HG03354 (cell line): ENCODE results near the gene ZNF343.
A peak's percentile ranks its signal among the peaks of the same experiment; 100 is the strongest.

Source experiments
- ATAC-seq: cut with Tn5 transposase; IDR thresholded peaks from one replicate; pipeline ENCODE4 v1.9.1; 2021; ENCODE audit warnings: mild to moderate bottlenecking; ENCODE audit not compliant: unreplicated experiment, poor library complexity, severe bottlenecking

The ZNF343 gene

GRCh38 chr20:2476742-2477615 lies 31.7 kb downstream of the ZNF343 start:
- ATAC-seq: no peak

GRCh38 chr20:2475850-2476741 lies 32.6 kb downstream of the ZNF343 start:
- no peak for ATAC-seq

- no peak for ATAC-seq
These were observed 35.2 kb downstream of the ZNF343 start for GRCh38 chr20:2473516-2473915.

GRCh38 chr20:2470423-2471193 lies 38.1 kb downstream of the ZNF343 start, which contains the start of gene SNRPB:
Gene SNRPB (minus strand): TSS chr20:2470789. CDS start chr20:2470690, 99 bp downstream.
- ATAC-seq: peak; percentile 98

DNA sequence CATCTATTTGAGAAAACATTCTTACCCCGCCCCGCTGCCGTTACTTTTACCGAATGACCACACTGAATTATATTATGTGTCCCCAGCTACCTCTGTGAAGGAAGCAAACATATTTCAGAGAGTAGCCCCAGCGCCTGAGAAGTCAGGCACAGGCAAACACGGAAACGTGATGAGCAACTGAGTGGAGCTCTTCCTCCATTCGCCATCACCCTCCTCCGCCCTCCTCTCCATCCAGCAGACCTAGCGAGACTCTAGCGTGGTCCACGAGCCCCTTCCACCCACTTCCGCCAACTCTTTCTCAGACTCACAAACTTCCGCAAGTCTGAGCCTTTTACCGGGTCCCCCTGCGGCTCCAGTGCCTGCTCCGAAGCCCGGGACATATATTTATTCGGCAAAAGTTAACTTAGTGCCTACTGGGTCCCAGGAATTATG lies 38.7 kb downstream of the ZNF343 start:
- ATAC-seq: peak; percentile 46

DNA sequence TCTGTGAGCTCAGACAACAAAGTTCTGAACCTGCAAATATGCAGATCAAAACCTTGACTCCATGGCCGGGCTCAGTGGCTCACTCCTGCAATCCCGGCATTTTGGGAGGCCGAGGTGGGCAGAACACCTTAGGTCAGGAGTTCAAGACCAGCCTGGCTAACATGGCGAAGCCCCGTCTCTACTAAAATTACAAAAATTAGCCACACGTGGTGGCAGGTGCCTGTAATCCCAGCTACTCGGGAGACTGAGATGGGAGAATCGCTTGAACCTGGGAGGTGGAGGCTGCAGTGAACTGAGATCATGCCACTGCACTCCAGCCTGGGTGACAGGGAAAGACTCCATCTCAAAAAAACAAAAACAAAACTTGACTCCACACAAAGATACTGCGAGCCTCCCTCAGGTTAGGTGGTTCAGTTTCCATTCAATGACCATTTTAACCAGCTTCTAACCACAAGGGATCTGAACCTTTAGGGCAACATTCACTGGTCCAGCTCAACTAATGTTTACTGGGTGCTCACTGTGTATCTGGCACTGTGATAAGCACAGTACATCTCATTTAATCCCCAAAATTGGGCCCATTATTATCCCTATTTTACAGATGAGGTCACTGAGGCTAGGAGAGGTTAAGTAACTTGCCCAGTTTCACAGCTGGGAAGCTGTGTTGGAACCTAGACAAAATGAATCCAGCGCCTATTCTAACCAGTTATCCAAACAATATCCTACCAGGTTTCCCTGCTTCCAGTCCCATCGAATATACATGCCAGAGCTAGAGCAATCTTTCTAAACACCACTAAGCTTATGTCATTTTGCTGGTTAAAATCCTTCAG lies 39.9 kb downstream of the ZNF343 start:
- no peak for ATAC-seq

DNA sequence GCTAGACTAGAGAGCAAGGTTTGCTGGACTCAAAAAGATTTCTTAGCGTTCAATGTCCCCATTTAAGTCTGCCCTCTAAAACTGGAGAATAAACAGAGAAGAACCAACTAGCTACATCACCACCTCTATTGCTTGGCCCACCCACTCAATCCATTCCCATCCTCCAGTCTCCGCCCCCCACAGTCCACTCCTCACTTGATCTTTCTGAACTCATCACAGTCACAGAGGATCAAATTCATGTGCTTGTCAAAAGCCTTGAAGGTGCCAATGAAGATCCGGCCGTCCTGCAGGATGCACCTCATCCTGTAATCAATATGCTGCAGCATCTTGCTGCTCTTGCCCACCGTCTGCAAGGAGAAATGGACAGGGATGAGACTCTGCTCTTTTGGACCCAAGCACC lies 41.3 kb downstream of the ZNF343 start:
- ATAC-seq: no peak

- ATAC-seq: no peak
These were observed 43.6 kb downstream of the ZNF343 start for GRCh38 chr20:2465100-2465499.

DNA sequence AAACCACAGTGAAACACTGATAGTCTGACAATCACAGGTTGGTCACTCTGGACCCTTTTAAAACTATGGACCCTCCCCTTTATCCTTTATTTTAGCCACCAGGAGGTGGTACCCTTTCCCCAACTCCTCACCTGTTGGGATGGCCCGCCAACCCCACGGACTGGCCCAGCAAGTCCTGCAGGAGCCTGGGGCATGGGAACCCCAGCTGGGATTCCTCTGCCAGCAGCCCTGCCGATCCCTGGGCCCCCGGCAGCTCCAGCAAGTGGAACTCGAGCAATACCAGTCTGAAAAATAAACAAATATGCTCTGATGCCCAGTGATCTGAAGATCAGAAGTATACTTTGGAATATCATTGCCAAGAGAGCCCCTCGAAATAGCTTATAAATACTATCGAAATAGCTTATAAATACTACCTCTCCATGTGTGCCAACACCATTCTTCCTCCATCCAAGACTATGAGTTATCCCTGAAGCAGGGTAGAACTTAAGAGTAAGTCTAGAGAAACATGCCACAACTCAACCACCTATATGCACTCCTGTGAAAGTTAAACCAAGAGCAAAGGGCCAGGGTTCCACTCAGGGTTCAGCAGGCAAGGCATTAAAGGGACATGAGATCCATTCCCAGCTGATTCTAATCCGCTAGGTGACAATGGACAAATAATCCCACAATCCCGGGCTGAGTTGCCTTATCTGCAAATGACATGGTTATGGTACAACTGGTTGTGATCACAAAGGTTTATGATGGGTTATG lies 44.9 kb downstream of the ZNF343 start:
- no peak for ATAC-seq

- no peak for ATAC-seq
These were observed 46.2 kb downstream of the ZNF343 start for GRCh38 chr20:2462484-2462883.

GRCh38 chr20:2460752-2461424 lies 47.8 kb downstream of the ZNF343 start:
- no peak for ATAC-seq

- no peak for ATAC-seq
These were observed 48.5 kb downstream of the ZNF343 start for GRCh38 chr20:2459981-2460751.

- ATAC-seq: no peak
These were observed 49.7 kb downstream of the ZNF343 start for GRCh38 chr20:2458919-2459499.

DNA sequence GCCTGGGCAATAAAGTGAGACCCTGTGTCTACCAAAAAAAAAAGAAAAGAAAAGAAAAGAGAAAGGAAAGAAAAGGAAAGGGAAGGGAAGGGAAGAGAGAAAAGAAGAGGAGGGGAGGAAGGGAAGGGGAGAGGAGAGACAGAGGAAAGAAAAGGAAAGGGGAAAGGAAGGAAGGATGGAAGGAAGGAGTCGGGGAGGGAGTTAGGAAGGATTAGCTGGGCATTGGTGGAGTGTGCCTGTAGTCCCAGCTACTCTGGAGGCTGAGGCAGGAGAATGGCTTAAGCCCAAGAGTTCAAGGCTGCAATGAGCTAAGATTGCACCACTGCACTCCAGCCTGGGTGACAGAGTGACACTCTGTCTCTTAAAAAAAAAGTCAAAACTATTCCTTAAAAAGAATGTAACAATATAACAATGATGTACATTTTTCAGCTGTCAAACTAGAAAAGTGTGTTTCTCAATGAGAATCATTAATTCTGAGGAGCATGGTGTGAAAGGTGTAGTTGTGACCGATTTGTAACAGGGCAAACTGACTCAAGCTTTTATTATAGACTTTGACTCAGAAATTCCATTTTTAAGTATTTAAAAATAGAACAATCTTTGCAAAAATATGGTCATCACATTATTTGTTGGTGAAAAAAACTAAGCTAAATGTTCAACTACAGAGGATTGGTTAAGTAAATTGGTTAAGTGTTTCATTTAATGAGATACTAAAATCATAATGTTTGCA lies 52.8 kb downstream of the ZNF343 start:
- ATAC-seq: no peak

- ATAC-seq: no peak
These were observed 54.9 kb downstream of the ZNF343 start for GRCh38 chr20:2453792-2454191.
